Fibroblast of pulmonary artery (primary cell): ENCODE measurements around the gene RANBP17.
A peak's percentile ranks its signal among the peaks of the same experiment; 100 is the strongest.

Source experiments
- DNase-seq: peaks from one replicate; pipeline ENCODE4 v3.0.0-alpha.2; 2010; ENCODE audit warnings: low read depth
- H3K4me3 ChIP-seq: replicated peaks from 2 replicates; pipeline ENCODE4 v1.5.1; 2011; ENCODE audit warnings: low read depth, mild to moderate bottlenecking, control low read depth, low read length, moderate library complexity
- CTCF ChIP-seq: IDR thresholded peaks from 2 replicates; pipeline ENCODE4 v1.5.1; 2011; ENCODE audit warnings: mild to moderate bottlenecking, control low read depth, low read length, inconsistent platforms; ENCODE audit errors: missing control alignments

RANBP17 gene

GRCh38 chr5:171272996-171273970 is 411.5 kb downstream of the RANBP17 start:
- peak; percentile 49 for DNase-seq
- peak; percentile 44 for TF ChIP-seq CTCF
- H3K4me3 ChIP-seq = no peak overlapping the region

GRCh38 chr5:171275841-171276544 is 414.2 kb downstream of the RANBP17 start:
- no peak for DNase-seq
- no peak overlapping the region for H3K4me3 ChIP-seq
- no peak for TF ChIP-seq CTCF

- no peak for TF ChIP-seq CTCF
- H3K4me3 ChIP-seq = no peak overlapping the region
- DNase-seq = no peak
These were observed 421.9 kb downstream of the RANBP17 start for GRCh38 chr5:171283753-171284152.

- TF ChIP-seq CTCF = no peak
- no peak overlapping the region for H3K4me3 ChIP-seq
- DNase-seq = no peak
These were observed 423.6 kb downstream of the RANBP17 start for GRCh38 chr5:171285465-171285864.

GRCh38 chr5:171288066-171288465 is 426.2 kb downstream of the RANBP17 start:
- no peak overlapping the region for H3K4me3 ChIP-seq
- no peak for DNase-seq
- TF ChIP-seq CTCF = no peak

- H3K4me3 ChIP-seq = no peak overlapping the region
- TF ChIP-seq CTCF = no peak
- DNase-seq = peak; percentile 33
These were observed 429.6 kb downstream of the RANBP17 start for GRCh38 chr5:171291371-171291770.
